ENCODE measurements around the gene FHOD3. TPM values are rescaled to one million over a fixed set of nuclear protein-coding genes. Genes with fewer than 3 reads are reported as not detected.

Gene FHOD3
- total RNA-seq, 1 experiment from 2014 or later: 18.1 TPM

DNA sequence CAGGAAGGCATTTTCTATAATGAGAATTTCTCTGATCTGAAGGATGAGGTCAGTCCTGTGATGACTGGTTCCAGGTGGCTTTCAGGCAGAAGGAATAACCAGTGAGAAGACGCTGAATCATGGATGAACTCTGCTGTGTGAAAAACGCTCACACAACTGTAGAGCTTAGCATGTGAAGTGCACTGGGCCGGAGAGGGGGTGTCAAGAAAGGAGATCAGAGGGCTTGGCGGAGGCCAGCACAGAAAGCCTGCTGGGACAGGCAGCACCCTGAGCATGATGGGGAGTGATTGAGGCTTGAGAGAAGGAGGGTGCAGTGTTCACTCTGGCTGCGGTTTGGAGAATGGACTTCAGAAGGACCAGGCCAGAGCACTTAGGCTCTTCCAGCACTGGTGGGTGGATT, 294.8 kb downstream of the FHOD3 start:
- ChIA-PET CTCF (no interaction called here), POLR2A (ENCODE audit: unreplicated experiment) (no interaction called here)
- Histone ChIP-seq H3K9me2 (replicated peaks; ENCODE audit: low read length) (no peaks in the 10 kb centered on the region), H3K9me3 (ENCODE audit: low read length) (no peaks in the 10 kb centered on the region), H3K79me2 (ENCODE audit: low read length) (no peaks in the 10 kb centered on the region), H3K9ac (ENCODE audit: low read length) (no peak overlapping the region), H2AFZ (ENCODE audit: low read length) (no peak overlapping the region), H3K4me2 (ENCODE audit: low read length) (no peak overlapping the region), H3F3A (ENCODE audit: low read length, unreplicated experiment) (no peaks in the 10 kb centered on the region), H3K27ac (ENCODE audit: low read length) (no peak overlapping the region), H3K27me3 (ENCODE audit: low read length) (no peaks in the 10 kb centered on the region), H3K36me3 (ENCODE audit: low read depth, low read length) (no peaks in the 10 kb centered on the region), H3K4me3 (ENCODE audit: low read length) (no peak overlapping the region), H3K4me1 (ENCODE audit: insufficient read depth, low read length) (no peaks in the 10 kb centered on the region), H4K20me1 (ENCODE audit: low read length) (no peaks in the 10 kb centered on the region)
- ATAC-seq: no peak
- no peak for DNase-seq
- BruUV-seq (replicated peaks): no TSS peak
- no peak for TF ChIP-seq EZH2 (IDR thresholded peaks at IDR 0.05; ENCODE audit: low read length, unreplicated experiment)
- TF ChIP-seq EZH2phosphoT487 (IDR thresholded peaks at IDR 0.05; ENCODE audit: borderline replicate concordance, low read length): no peak
- TF ChIP-seq CTCF (conservative IDR thresholded peaks at IDR 0.05; ENCODE audit: low read depth, low read length): no peak
- intact Hi-C loops (cut with micrococcal nuclease): no loop called here

- Histone ChIP-seq H3K9me3 (ENCODE audit: low read length) (no peaks in the 10 kb centered on the region), H3K4me1 (ENCODE audit: insufficient read depth, low read length) (no peaks in the 10 kb centered on the region), H3K9me2 (replicated peaks; ENCODE audit: low read length) (no peaks in the 10 kb centered on the region), H3K79me2 (ENCODE audit: low read length) (no peaks in the 10 kb centered on the region), H3K27ac (ENCODE audit: low read length) (no peak overlapping the region), H3K4me3 (ENCODE audit: low read length) (no peak overlapping the region), H3K4me2 (ENCODE audit: low read length) (no peak overlapping the region), H3K27me3 (ENCODE audit: low read length) (no peaks in the 10 kb centered on the region), H3K9ac (ENCODE audit: low read length) (no peak overlapping the region), H2AFZ (ENCODE audit: low read length) (no peak overlapping the region), H3F3A (ENCODE audit: low read length, unreplicated experiment) (no peaks in the 10 kb centered on the region), H3K36me3 (ENCODE audit: low read depth, low read length) (no peaks in the 10 kb centered on the region), H4K20me1 (ENCODE audit: low read length) (no peaks in the 10 kb centered on the region)
- ChIA-PET POLR2A (ENCODE audit: unreplicated experiment) (no interaction called here), CTCF (no interaction called here)
- BruUV-seq (replicated peaks): no TSS peak
- no peak for DNase-seq
- ATAC-seq: no peak
- intact Hi-C loops (cut with micrococcal nuclease): no loop called here
- TF ChIP-seq CTCF (conservative IDR thresholded peaks at IDR 0.05; ENCODE audit: low read depth, low read length) (no peak), EZH2phosphoT487 (IDR thresholded peaks at IDR 0.05; ENCODE audit: borderline replicate concordance, low read length) (no peak), EZH2 (IDR thresholded peaks at IDR 0.05; ENCODE audit: low read length, unreplicated experiment) (no peak)
These were observed 295.5 kb downstream of the FHOD3 start for GRCh38 chr18:36593001-36593400.

DNA sequence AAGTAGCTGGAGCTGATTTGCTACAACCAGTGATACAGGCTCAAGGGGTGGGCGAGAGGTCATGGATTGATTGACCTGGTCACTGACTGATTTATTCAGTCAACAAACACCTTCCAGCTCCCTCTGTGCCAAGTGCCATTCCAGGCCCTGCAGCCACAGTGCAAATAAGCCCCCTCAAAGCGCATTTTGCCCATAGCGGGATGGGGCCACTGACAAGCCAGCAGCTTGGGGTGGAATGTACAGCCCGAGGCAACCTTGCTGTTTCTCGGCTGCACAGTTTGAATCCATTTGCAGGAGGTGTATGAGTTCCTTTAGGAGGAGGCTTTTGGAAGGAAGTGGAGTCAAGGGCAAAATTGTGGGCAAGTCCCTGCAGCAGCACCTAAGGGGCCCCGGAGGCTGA, 296.1 kb downstream of the FHOD3 start:
- CTCF ChIA-PET: no interaction called here
- DNase-seq: no peak
- H3K36me3 ChIP-seq (ENCODE audit: low read depth, low read length): no peaks in the 10 kb centered on the region
- no peaks in the 10 kb centered on the region for H4K20me1 ChIP-seq (ENCODE audit: low read length)
- H3K4me3 ChIP-seq (ENCODE audit: low read length): no peak overlapping the region
- H3K9me2 ChIP-seq (replicated peaks; ENCODE audit: low read length): no peaks in the 10 kb centered on the region
- H3K9me3 ChIP-seq (ENCODE audit: low read length): no peaks in the 10 kb centered on the region
- H3K4me1 ChIP-seq (ENCODE audit: insufficient read depth, low read length): no peaks in the 10 kb centered on the region
- H2AFZ ChIP-seq (ENCODE audit: low read length): no peak overlapping the region
- no peak overlapping the region for H3K4me2 ChIP-seq (ENCODE audit: low read length)
- H3F3A ChIP-seq (ENCODE audit: low read length, unreplicated experiment): no peaks in the 10 kb centered on the region
- ATAC-seq: no peak
- H3K27ac ChIP-seq (ENCODE audit: low read length): no peak overlapping the region
- no peaks in the 10 kb centered on the region for H3K79me2 ChIP-seq (ENCODE audit: low read length)
- POLR2A ChIA-PET (ENCODE audit: unreplicated experiment): no interaction called here
- BruUV-seq (replicated peaks): no TSS peak
- no peak for TF ChIP-seq EZH2phosphoT487 (IDR thresholded peaks at IDR 0.05; ENCODE audit: borderline replicate concordance, low read length)
- TF ChIP-seq EZH2 (IDR thresholded peaks at IDR 0.05; ENCODE audit: low read length, unreplicated experiment): no peak
- no peak for TF ChIP-seq CTCF (conservative IDR thresholded peaks at IDR 0.05; ENCODE audit: low read depth, low read length)
- H3K27me3 ChIP-seq (ENCODE audit: low read length): no peaks in the 10 kb centered on the region
- intact Hi-C loops (cut with micrococcal nuclease): no loop called here
- H3K9ac ChIP-seq (ENCODE audit: low read length): no peak overlapping the region
